ENCODE measurements around the gene MTERF4.

GRCh38 chr2:241111440-241111805 lies 9.3 kb upstream of the MTERF4 start:
- TF ChIP-seq CTCF (IDR thresholded peaks at IDR 0.05) (no peak), POLR2A (IDR thresholded peaks at IDR 0.05) (no peak)
